ENCODE results near the gene MBD2.

GRCh38 chr18:54183390-54183789 lies 41.1 kb downstream of the MBD2 start:
- TF ChIP-seq ARNTL (CRISPR knock-in tag; IDR thresholded peaks at IDR 0.05; ENCODE audit: borderline replicate concordance, low read depth) = no peak
- TF ChIP-seq RARB (CRISPR knock-in tag; IDR thresholded peaks at IDR 0.05) = no peak
- TF ChIP-seq, protein P1, sequence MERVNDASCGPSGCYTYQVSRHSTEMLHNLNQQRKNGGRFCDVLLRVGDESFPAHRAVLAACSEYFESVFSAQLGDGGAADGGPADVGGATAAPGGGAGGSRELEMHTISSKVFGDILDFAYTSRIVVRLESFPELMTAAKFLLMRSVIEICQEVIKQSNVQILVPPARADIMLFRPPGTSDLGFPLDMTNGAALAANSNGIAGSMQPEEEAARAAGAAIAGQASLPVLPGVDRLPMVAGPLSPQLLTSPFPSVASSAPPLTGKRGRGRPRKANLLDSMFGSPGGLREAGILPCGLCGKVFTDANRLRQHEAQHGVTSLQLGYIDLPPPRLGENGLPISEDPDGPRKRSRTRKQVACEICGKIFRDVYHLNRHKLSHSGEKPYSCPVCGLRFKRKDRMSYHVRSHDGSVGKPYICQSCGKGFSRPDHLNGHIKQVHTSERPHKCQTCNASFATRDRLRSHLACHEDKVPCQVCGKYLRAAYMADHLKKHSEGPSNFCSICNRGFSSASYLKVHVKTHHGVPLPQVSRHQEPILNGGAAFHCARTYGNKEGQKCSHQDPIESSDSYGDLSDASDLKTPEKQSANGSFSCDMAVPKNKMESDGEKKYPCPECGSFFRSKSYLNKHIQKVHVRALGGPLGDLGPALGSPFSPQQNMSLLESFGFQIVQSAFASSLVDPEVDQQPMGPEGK (CRISPR knock-in tag; IDR thresholded peaks at IDR 0.05; ENCODE audit: borderline replicate concordance) = no peak
- TF ChIP-seq CSRNP3 (CRISPR knock-in tag; IDR thresholded peaks at IDR 0.05) = no peak
- no peak for TF ChIP-seq TOX (CRISPR knock-in tag; IDR thresholded peaks at IDR 0.05; ENCODE audit: borderline replicate concordance)

Data from SK-N-SH treated with all-trans-retinoic acid at 6 μM for 48 hours (cell line).